H9 (cell line): ENCODE results near the gene LCMT1. TPM values are rescaled to one million over a fixed set of nuclear protein-coding genes. Genes with fewer than 3 reads are reported as not detected.

Source experiments
- DNase-seq: peaks from one replicate; pipeline ENCODE4 v3.0.0-alpha.2; 2017
- H2AFZ ChIP-seq: one replicate; pipeline ENCODE4 v1.6.1; 2013; ENCODE audit warnings: mild to moderate bottlenecking, low read length, control low read depth, moderate library complexity
- H2AK5ac ChIP-seq: 2 replicates; pipeline ENCODE4 v1.6.1; 2013; ENCODE audit warnings: low read length, control low read depth, mixed read lengths; ENCODE audit not compliant: insufficient read length
- H2BK120ac ChIP-seq: one replicate; pipeline ENCODE4 v1.6.1; 2013; ENCODE audit warnings: low read depth, mild to moderate bottlenecking, low read length, control low read depth, inconsistent platforms; ENCODE audit not compliant: poor library complexity, severe bottlenecking
- H2BK12ac ChIP-seq: 2 replicates; pipeline ENCODE4 v1.6.1; 2013; ENCODE audit warnings: low read length, control low read depth, mixed read lengths, low read depth; ENCODE audit not compliant: insufficient read length
- H2BK15ac ChIP-seq: 2 replicates; pipeline ENCODE4 v1.6.1; 2013; ENCODE audit warnings: low read depth, low read length, control low read depth
- H2BK20ac ChIP-seq: one replicate; pipeline ENCODE4 v1.6.1; 2013; ENCODE audit warnings: low read depth, mild to moderate bottlenecking, low read length, control low read depth, inconsistent platforms; ENCODE audit not compliant: poor library complexity, severe bottlenecking
- H2BK5ac ChIP-seq: 2 replicates; pipeline ENCODE4 v1.6.1; 2013; ENCODE audit warnings: low read length, control low read depth, mixed read lengths; ENCODE audit not compliant: insufficient read length
- H3K14ac ChIP-seq: 2 replicates; pipeline ENCODE4 v1.6.1; 2013; ENCODE audit warnings: low read length, control low read depth; ENCODE audit not compliant: insufficient read depth
- H3K18ac ChIP-seq: 2 replicates; pipeline ENCODE4 v1.6.1; 2013; ENCODE audit warnings: low read depth, mild to moderate bottlenecking, mixed read lengths, low read length, control low read depth; ENCODE audit not compliant: insufficient read length
- H3K23ac ChIP-seq: 2 replicates; pipeline ENCODE4 v1.6.1; 2013; ENCODE audit warnings: low read length, control low read depth, mixed read lengths, low read depth; ENCODE audit not compliant: insufficient read length
- H3K23me2 ChIP-seq: 2 replicates; pipeline ENCODE4 v1.6.1; 2013; ENCODE audit warnings: low read depth, mild to moderate bottlenecking, mixed read lengths, low read length, control low read depth; ENCODE audit not compliant: insufficient read length, poor library complexity, severe bottlenecking
- H3K27ac ChIP-seq: 2 replicates; pipeline ENCODE4 v1.5.1; 2013; ENCODE audit warnings: low read length, control low read depth, mixed read lengths, low read depth; ENCODE audit not compliant: insufficient read length
- H3K27me3 ChIP-seq: 2 replicates; pipeline ENCODE4 v1.6.1; 2013; ENCODE audit warnings: low read length, control low read depth, inconsistent platforms; ENCODE audit not compliant: insufficient read depth
- H3K4ac ChIP-seq: 2 replicates; pipeline ENCODE4 v1.6.1; 2013; ENCODE audit warnings: low read depth, mild to moderate bottlenecking, control low read depth, inconsistent platforms, low read length, moderate library complexity
- H3K4me1 ChIP-seq: 2 replicates; pipeline ENCODE4 v1.6.1; 2013; ENCODE audit warnings: low read length, control low read depth, inconsistent platforms; ENCODE audit not compliant: insufficient read depth
- H3K4me2 ChIP-seq: 2 replicates; pipeline ENCODE4 v1.6.1; 2013; ENCODE audit warnings: low read length, control low read depth, mixed read lengths; ENCODE audit not compliant: insufficient read length, insufficient read depth
- H3K56ac ChIP-seq: 2 replicates; pipeline ENCODE4 v1.6.1; 2013; ENCODE audit warnings: low read depth, mild to moderate bottlenecking, mixed read lengths, low read length, control low read depth; ENCODE audit not compliant: insufficient read length
- H3K79me1 ChIP-seq: 2 replicates; pipeline ENCODE4 v1.6.1; 2013; ENCODE audit warnings: low read depth, mild to moderate bottlenecking, moderate library complexity, low read length, control low read depth, inconsistent platforms; ENCODE audit not compliant: insufficient read depth, poor library complexity, severe bottlenecking
- H3K79me2 ChIP-seq: 2 replicates; pipeline ENCODE4 v1.6.1; 2013; ENCODE audit warnings: low read length, control low read depth, inconsistent platforms; ENCODE audit not compliant: insufficient read depth
- H3K9ac ChIP-seq: 2 replicates; pipeline ENCODE4 v1.6.1; 2013; ENCODE audit warnings: low read length, control low read depth, mixed read lengths; ENCODE audit not compliant: insufficient read length; ENCODE audit errors: extremely low read depth
- H3K9me3 ChIP-seq: one replicate; pipeline ENCODE4 v1.6.1; 2013; ENCODE audit warnings: low read depth, low read length, inconsistent platforms; ENCODE audit not compliant: control insufficient read depth
- H3T11ph ChIP-seq: one replicate; pipeline ENCODE4 v1.6.1; 2013; ENCODE audit warnings: mild to moderate bottlenecking, low read length, control low read depth, inconsistent platforms
- H4K20me1 ChIP-seq: one replicate; pipeline ENCODE4 v1.6.1; 2013; ENCODE audit not compliant: control insufficient read depth, insufficient read length, insufficient read depth
- H4K5ac ChIP-seq: 2 replicates; pipeline ENCODE4 v1.6.1; 2013; ENCODE audit warnings: low read depth, mild to moderate bottlenecking, mixed read lengths, low read length, control low read depth; ENCODE audit not compliant: insufficient read length
- H4K8ac ChIP-seq: replicated peaks from 2 replicates; pipeline ENCODE4 v1.6.1; 2013; ENCODE audit warnings: low read length, control low read depth, mixed read lengths, low read depth; ENCODE audit not compliant: insufficient read length
- H4K91ac ChIP-seq: 2 replicates; pipeline ENCODE4 v1.6.1; 2013; ENCODE audit warnings: low read depth, mild to moderate bottlenecking, moderate library complexity, mixed read lengths, low read length, control low read depth; ENCODE audit not compliant: insufficient read length
- H3K27ac Mint-ChIP-seq, 3 experiments: 2 replicates in 2 of 3; 3 replicates in 1 of 3; pipeline ENCODE4 v1.8.0; 2020 to 2021; ENCODE audit warnings: mixed read lengths in 3 of 3, mild to moderate bottlenecking in 1 of 3, moderate library complexity in 1 of 3
- H3K27me3 Mint-ChIP-seq: 2 replicates; pipeline ENCODE4 v1.8.0; 2021; ENCODE audit warnings: low read depth, mild to moderate bottlenecking, moderate library complexity, mixed read lengths
- H3K36me3 Mint-ChIP-seq, 3 experiments: 2 replicates in 2 of 3; 3 replicates in 1 of 3; pipeline ENCODE4 v1.8.0; 2020 to 2021; ENCODE audit warnings: low read depth in 3 of 3, mixed read lengths in 3 of 3; ENCODE audit not compliant: insufficient read depth in 1 of 3
- H3K4me1 Mint-ChIP-seq, 2 experiments: 2 replicates each; pipeline ENCODE4 v1.8.0; 2020; ENCODE audit warnings: mixed read lengths in 2 of 2
- H3K4me3 Mint-ChIP-seq, 2 experiments: 2 replicates in 1 of 2; 3 replicates in 1 of 2; pipeline ENCODE4 v1.8.0; 2020 to 2021; ENCODE audit warnings: mild to moderate bottlenecking in 2 of 2, mixed read lengths in 2 of 2, moderate library complexity in 1 of 2
- H3K9me3 Mint-ChIP-seq, 2 experiments: 2 replicates in 1 of 2; 3 replicates in 1 of 2; pipeline ENCODE4 v1.8.0; 2020; ENCODE audit warnings: mild to moderate bottlenecking in 2 of 2, mixed read lengths in 2 of 2, moderate library complexity in 1 of 2
- CTCF ChIP-seq: fragments of 200-600 bp; sonication (generic); conservative IDR thresholded peaks from 3 replicates; pipeline ENCODE4 v1.8.0; 2021; ENCODE audit warnings: antibody characterized with exemption, mild to moderate bottlenecking
- WGBS: extraction: QIAGEN DNeasy Blood & Tissue Kit; methylation state at CpG from one replicate; pipeline ENCODE4 v1.1.7; 2013; ENCODE audit warnings: missing lambda C conversion rate, low lambda C conversion rate, mixed read lengths; ENCODE audit not compliant: insufficient read length; ENCODE audit errors: extremely low coverage; 5-methylcytosine and 5-hydroxymethylcytosine counted together
- total RNA-seq: library from RNA; stranded (reverse); gene quantifications from 2 replicates; pipeline ENCODE4 v1.2.1, GENCODE V29; 2021

LCMT1 gene
- total RNA-seq, 1 experiment from 2014 or later, result 81.2 TPM

GRCh38 chr16:25189305-25189704 lies 77.8 kb downstream of the LCMT1 start:
- H3K79me2 ChIP-seq, result no peaks in the 10 kb centered on the region
- H3K9me3 ChIP-seq, result no peaks in the 10 kb centered on the region
- no peak overlapping the region for H3K9ac ChIP-seq
- H3K4me3 Mint-ChIP-seq, result no peak overlapping the region
- no peak for DNase-seq
- no peak overlapping the region for H2BK20ac ChIP-seq
- no peak overlapping the region for H2AK5ac ChIP-seq
- no peaks in the 10 kb centered on the region for H3K4me1 ChIP-seq
- H3K14ac ChIP-seq, result no peak overlapping the region
- H3K4me1 Mint-ChIP-seq, result peaks cover 3% of the 10 kb centered on the region in 2 experiments; a peak in 1 of 4 replicates
- no peak overlapping the region for H3K4ac ChIP-seq
- no peak overlapping the region for H2AFZ ChIP-seq
- 0 out of 7 replicates have a peak overlapping the region, but pooled peaks of 1 of the 3 experiments have one; percentile 57 for H3K27ac Mint-ChIP-seq
- no peak overlapping the region for H3K27ac ChIP-seq
- no peaks in the 10 kb centered on the region; the same call in 1 of the 2 replicates for H3K27me3 Mint-ChIP-seq
- H3T11ph ChIP-seq, result no peak overlapping the region
- no peaks in the 10 kb centered on the region for H3K36me3 Mint-ChIP-seq
- no peak overlapping the region for H3K23ac ChIP-seq
- no peak overlapping the region for H2BK15ac ChIP-seq
- no CpG with 5 or more reads among the region's 6 CpGs for WGBS
- H3K9me3 Mint-ChIP-seq, result no peaks in the 10 kb centered on the region
- H2BK5ac ChIP-seq, result no peak overlapping the region
- H3K23me2 ChIP-seq, result no peaks in the 10 kb centered on the region
- no peak overlapping the region for H3K4me2 ChIP-seq
- no peak overlapping the region for H3K56ac ChIP-seq
- no peak overlapping the region for H4K91ac ChIP-seq
- no peak overlapping the region for H3K18ac ChIP-seq
- H2BK12ac ChIP-seq, result no peak overlapping the region
- H4K20me1 ChIP-seq, result no peaks in the 10 kb centered on the region
- H3K79me1 ChIP-seq, result no peaks in the 10 kb centered on the region
- H4K8ac ChIP-seq, result no peak overlapping the region
- no peak overlapping the region for H4K5ac ChIP-seq
- TF ChIP-seq CTCF, result no peak
- no peak overlapping the region for H2BK120ac ChIP-seq
- no peaks in the 10 kb centered on the region for H3K27me3 ChIP-seq
